ENCODE measurements around the gene SPINK13.

The SPINK13 gene

DNA sequence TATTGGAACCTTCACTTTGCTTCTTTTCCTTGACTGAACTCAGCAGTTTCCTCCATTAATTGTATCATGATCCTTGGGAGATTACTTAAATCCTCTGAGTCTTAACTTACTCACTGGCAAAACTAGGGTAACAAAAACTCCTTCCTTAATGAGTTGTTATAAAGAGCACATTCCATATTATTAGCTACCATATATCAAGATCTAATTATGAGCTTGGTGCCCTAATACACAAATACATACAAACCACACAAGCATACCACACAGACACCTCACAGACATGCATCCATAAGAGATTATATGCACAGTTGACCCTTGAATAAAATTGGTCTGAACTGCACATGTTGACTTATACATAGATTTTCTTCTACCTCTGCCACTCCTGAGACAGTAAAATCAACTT is 41.2 kb downstream of the SPINK13 start:
- Histone ChIP-seq H3K27me3 (ENCODE audit: insufficient read depth, low read depth) (no peaks in the 10 kb centered on the region), H3K4me3 (IDR thresholded peaks at IDR 0.05; ENCODE audit: insufficient read depth, low read depth, low read length) (no peak overlapping the region), H3K27ac (no peak overlapping the region), H2AFZ (ENCODE audit: low read depth) (no peak overlapping the region), H3K36me3 (ENCODE audit: insufficient read depth) (no peaks in the 10 kb centered on the region), H4K20me1 (ENCODE audit: insufficient read depth) (no peaks in the 10 kb centered on the region), H3K79me2 (ENCODE audit: insufficient read depth, low read depth) (no peaks in the 10 kb centered on the region), H3K4me1 (ENCODE audit: low read depth, poor library complexity, severe bottlenecking) (no peaks in the 10 kb centered on the region), H3K4me2 (no peak overlapping the region), H3K9ac (no peak overlapping the region)
- TF ChIP-seq, protein P1, sequence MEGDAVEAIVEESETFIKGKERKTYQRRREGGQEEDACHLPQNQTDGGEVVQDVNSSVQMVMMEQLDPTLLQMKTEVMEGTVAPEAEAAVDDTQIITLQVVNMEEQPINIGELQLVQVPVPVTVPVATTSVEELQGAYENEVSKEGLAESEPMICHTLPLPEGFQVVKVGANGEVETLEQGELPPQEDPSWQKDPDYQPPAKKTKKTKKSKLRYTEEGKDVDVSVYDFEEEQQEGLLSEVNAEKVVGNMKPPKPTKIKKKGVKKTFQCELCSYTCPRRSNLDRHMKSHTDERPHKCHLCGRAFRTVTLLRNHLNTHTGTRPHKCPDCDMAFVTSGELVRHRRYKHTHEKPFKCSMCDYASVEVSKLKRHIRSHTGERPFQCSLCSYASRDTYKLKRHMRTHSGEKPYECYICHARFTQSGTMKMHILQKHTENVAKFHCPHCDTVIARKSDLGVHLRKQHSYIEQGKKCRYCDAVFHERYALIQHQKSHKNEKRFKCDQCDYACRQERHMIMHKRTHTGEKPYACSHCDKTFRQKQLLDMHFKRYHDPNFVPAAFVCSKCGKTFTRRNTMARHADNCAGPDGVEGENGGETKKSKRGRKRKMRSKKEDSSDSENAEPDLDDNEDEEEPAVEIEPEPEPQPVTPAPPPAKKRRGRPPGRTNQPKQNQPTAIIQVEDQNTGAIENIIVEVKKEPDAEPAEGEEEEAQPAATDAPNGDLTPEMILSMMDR (conservative IDR thresholded peaks at IDR 0.05; ENCODE audit: low read depth, low read length) = no peak

DNA sequence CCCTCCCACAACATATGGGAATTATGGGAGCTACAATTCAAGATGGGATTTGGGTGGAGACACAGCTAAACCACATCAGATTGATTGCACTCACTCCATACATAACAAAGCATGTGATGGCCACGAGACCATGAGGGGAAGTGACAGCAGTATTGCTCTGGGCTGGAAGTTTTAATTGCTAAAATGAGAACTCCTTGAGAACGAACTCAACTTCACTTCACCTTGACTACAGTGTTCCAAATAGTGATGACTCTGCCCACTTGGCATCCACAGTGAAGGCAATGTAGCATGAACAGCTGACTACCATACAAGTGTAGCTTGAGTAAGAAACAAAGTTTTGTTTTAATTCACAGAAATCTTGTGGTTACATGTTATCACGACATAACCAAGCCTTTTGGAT is 42.9 kb downstream of the SPINK13 start:
- Histone ChIP-seq H3K27me3 (ENCODE audit: insufficient read depth, low read depth) (no peaks in the 10 kb centered on the region), H3K4me3 (IDR thresholded peaks at IDR 0.05; ENCODE audit: insufficient read depth, low read depth, low read length) (no peak overlapping the region), H4K20me1 (ENCODE audit: insufficient read depth) (no peaks in the 10 kb centered on the region), H3K79me2 (ENCODE audit: insufficient read depth, low read depth) (no peaks in the 10 kb centered on the region), H3K4me1 (ENCODE audit: low read depth, poor library complexity, severe bottlenecking) (no peaks in the 10 kb centered on the region), H3K27ac (no peak overlapping the region), H3K36me3 (ENCODE audit: insufficient read depth) (no peaks in the 10 kb centered on the region), H3K4me2 (no peak overlapping the region), H3K9ac (no peak overlapping the region), H2AFZ (ENCODE audit: low read depth) (no peak overlapping the region)
- TF ChIP-seq, protein P1 (conservative IDR thresholded peaks at IDR 0.05; ENCODE audit: low read depth, low read length) = no peak

DNA sequence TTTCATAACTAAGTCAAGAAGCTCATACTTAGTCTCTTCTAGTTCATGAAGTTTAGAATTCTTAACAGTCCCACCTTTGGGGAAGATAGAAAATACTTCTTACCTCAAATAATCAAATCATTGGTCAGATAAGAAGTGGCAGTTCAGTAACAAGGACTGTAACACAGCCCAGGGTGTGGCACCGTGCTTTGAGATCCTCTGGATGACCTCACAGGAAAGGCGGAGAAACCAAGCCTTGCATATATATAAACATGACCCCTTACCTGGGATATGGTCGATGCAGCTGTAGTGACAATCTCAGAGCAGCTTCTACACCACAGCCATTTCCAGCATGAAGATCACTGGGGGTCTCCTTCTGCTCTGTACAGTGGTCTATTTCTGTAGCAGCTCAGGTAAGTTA is 43.6 kb downstream of the SPINK13 start, which contains the start of gene SPINK7:
TSS of gene SPINK7 (plus strand) at position 271 of the 400 bp plus-strand sequence. CDS start at position 332, 61 bp downstream.
- H3K9ac ChIP-seq = no peak within 1 kb of the TSS
- TF ChIP-seq, protein P1 (conservative IDR thresholded peaks at IDR 0.05; ENCODE audit: low read depth, low read length) = no peak
- no peak within 1 kb of the TSS for H3K27ac ChIP-seq
- H3K4me3 ChIP-seq (IDR thresholded peaks at IDR 0.05; ENCODE audit: insufficient read depth, low read depth, low read length) = no peak within 1 kb of the TSS
- H3K4me2 ChIP-seq = no peak within 1 kb of the TSS
- H2AFZ ChIP-seq (ENCODE audit: low read depth) = no peak within 1 kb of the TSS
- H3K4me1 ChIP-seq (ENCODE audit: low read depth, poor library complexity, severe bottlenecking) = no peaks in the 10 kb centered on the region
- no peaks in the 10 kb centered on the region for H4K20me1 ChIP-seq (ENCODE audit: insufficient read depth)
- no peaks in the 10 kb centered on the region for H3K27me3 ChIP-seq (ENCODE audit: insufficient read depth, low read depth)
- H3K36me3 ChIP-seq (ENCODE audit: insufficient read depth) = no peaks in the 10 kb centered on the region
- H3K79me2 ChIP-seq (ENCODE audit: insufficient read depth, low read depth) = no peaks in the 10 kb centered on the region

DNA sequence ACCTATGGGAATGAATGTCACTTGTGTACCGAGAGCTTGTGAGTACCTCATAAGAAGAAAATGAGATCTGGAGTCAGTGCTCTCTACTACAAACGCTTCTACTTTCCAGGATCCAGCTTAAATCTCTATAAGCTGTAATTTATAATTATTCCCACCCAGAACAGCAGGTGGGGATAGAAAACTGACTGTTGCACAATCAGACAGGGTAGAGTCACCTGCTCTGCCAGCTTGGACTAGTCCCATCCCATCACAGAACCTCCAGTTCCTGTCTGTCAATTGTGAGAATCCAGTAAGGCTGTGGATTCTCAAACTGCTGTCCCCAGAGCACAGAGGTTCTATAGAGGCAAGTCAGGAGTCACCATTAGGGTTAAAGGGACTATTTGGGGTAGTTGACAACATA is 45.6 kb downstream of the SPINK13 start:
- no peak overlapping the region for H3K4me2 ChIP-seq

More for the DNA sequence above, 45.6 kb downstream of the SPINK13 start:
- Histone ChIP-seq H3K4me1 (ENCODE audit: low read depth, poor library complexity, severe bottlenecking) (no peaks in the 10 kb centered on the region), H3K9ac (no peak overlapping the region), H3K79me2 (ENCODE audit: insufficient read depth, low read depth) (no peaks in the 10 kb centered on the region), H3K4me3 (IDR thresholded peaks at IDR 0.05; ENCODE audit: insufficient read depth, low read depth, low read length) (no peak overlapping the region), H4K20me1 (ENCODE audit: insufficient read depth) (no peaks in the 10 kb centered on the region), H3K27ac (no peak overlapping the region), H3K36me3 (ENCODE audit: insufficient read depth) (no peaks in the 10 kb centered on the region), H3K27me3 (ENCODE audit: insufficient read depth, low read depth) (no peaks in the 10 kb centered on the region), H2AFZ (ENCODE audit: low read depth) (no peak overlapping the region)
- TF ChIP-seq, protein P1 (conservative IDR thresholded peaks at IDR 0.05; ENCODE audit: low read depth, low read length) = no peak
